HepG2 (cell line): Measurements from ENCODE around the gene DNAJB11. TPM values are rescaled to one million over a fixed set of nuclear protein-coding genes. Genes with fewer than 3 reads are reported as not detected.
A peak's percentile ranks its signal among the peaks of the same experiment; 100 is the strongest.

Experiments
- ARID2 ChIP-seq: sonication (generic); formaldehyde crosslinking; IDR thresholded peaks from 2 replicates; pipeline ENCODE4 v1.8.1; 2022; ENCODE audit warnings: mild to moderate bottlenecking, missing genetic modification reagents, borderline replicate concordance
- CAMTA2 ChIP-seq: sonication (generic); formaldehyde crosslinking; IDR thresholded peaks from 2 replicates; pipeline ENCODE4 v1.4.0; 2020; ENCODE audit warnings: mild to moderate bottlenecking, missing genetic modification reagents, borderline replicate concordance
- HNRNPK ChIP-seq: fragments of 200-400 bp; formaldehyde crosslinking; IDR thresholded peaks from 2 replicates; pipeline ENCODE4 v1.6.1; 2018; ENCODE audit warnings: low read length, low read depth, moderate library complexity, mild to moderate bottlenecking; ENCODE audit not compliant: poor library complexity, severe bottlenecking
- LCORL ChIP-seq, 2 experiments: fragments of 450-650 bp in 1 of 2; sonication (generic) in 1 of 2; formaldehyde crosslinking in 1 of 2; IDR thresholded peaks; 2 replicates each; pipeline versions ENCODE4 v1.5.0 to v1.6.1; 2017 to 2020; ENCODE audit warnings: antibody characterized with exemption in 1 of 2, missing genetic modification reagents in 1 of 2
- NFYB ChIP-seq: sonication (generic); formaldehyde crosslinking; IDR thresholded peaks from 2 replicates; pipeline ENCODE4 v1.4.0; 2020; ENCODE audit warnings: missing genetic modification reagents
- PPARG ChIP-seq: conservative IDR thresholded peaks from 2 replicates; pipeline ENCODE4 v1.6.1; 2016; ENCODE audit warnings: missing biosample characterization, missing genetic modification reagents
- RFXAP ChIP-seq: sonication (generic); formaldehyde crosslinking; IDR thresholded peaks from 2 replicates; pipeline ENCODE4 v1.4.0; 2020; ENCODE audit warnings: missing genetic modification reagents, borderline replicate concordance
- SNAI1 ChIP-seq: sonication (generic); formaldehyde crosslinking; IDR thresholded peaks from 2 replicates; pipeline ENCODE4 v1.5.0; 2020; ENCODE audit warnings: mild to moderate bottlenecking, missing genetic modification reagents, borderline replicate concordance
- XRCC5 ChIP-seq: fragments of 200-400 bp; formaldehyde crosslinking; optimal IDR thresholded peaks from 2 replicates; pipeline ENCODE3; 2017; ENCODE audit warnings: mild to moderate bottlenecking, low read length
- ZBTB8A ChIP-seq: sonication (generic); formaldehyde crosslinking; IDR thresholded peaks from 2 replicates; pipeline ENCODE4 v1.4.0; 2020; ENCODE audit warnings: mild to moderate bottlenecking, low read depth, missing genetic modification reagents, borderline replicate concordance
- ZNF441 ChIP-seq: sonication (generic); formaldehyde crosslinking; IDR thresholded peaks from 2 replicates; pipeline ENCODE4 v1.7.0; 2021; ENCODE audit warnings: missing genetic modification reagents, borderline replicate concordance
- ZNF468 ChIP-seq: sonication (generic); formaldehyde crosslinking; IDR thresholded peaks from 2 replicates; pipeline ENCODE4 v1.8.0; 2022; ENCODE audit warnings: mild to moderate bottlenecking, moderate library complexity, missing genetic modification reagents
- ZNF562 ChIP-seq: sonication (generic); formaldehyde crosslinking; IDR thresholded peaks from 2 replicates; pipeline ENCODE4 v1.8.0; 2022; ENCODE audit warnings: missing genetic modification reagents, borderline replicate concordance
- ZNF572 ChIP-seq: sonication (generic); formaldehyde crosslinking; IDR thresholded peaks from 2 replicates; pipeline ENCODE4 v1.5.1; 2020; ENCODE audit warnings: mild to moderate bottlenecking, missing genetic modification reagents
- ZNF598 ChIP-seq: sonication (generic); formaldehyde crosslinking; IDR thresholded peaks from 2 replicates; pipeline ENCODE4 v1.5.1; 2020; ENCODE audit warnings: mild to moderate bottlenecking, missing genetic modification reagents, borderline replicate concordance
- polyA plus RNA-seq, 8 experiments: library from polyadenylated mRNA; depleted of rRNA in 3 of 8; stranded (reverse) in 7 of 8; unstranded in 1 of 8; fragments of >200 nt; fragmentation: Illumina TruSeq in 4 of 8; extraction: Trizol in 4 of 8; gene quantifications; 2 replicates each; pipeline versions ENCODE4 v1.2.1 to v1.2.3, GENCODE V29; 2011 to 2016; ENCODE audit warnings: low read depth in 4 of 8, missing spikeins in 1 of 8, mixed read lengths in 1 of 8; ENCODE audit not compliant: insufficient read depth in 1 of 8
- total RNA-seq, 5 experiments: library from RNA; depleted of rRNA; stranded (reverse); fragments of >200 nt; fragmentation: Illumina TruSeq; extraction: Trizol; gene quantifications; 2 replicates each; pipeline ENCODE4 v1.2.3, GENCODE V29; 2016; ENCODE audit warnings: low read depth in 1 of 5
- TF ChIP-seq, protein P1 (sequence below): sonication (generic); formaldehyde crosslinking; IDR thresholded peaks from 2 replicates; pipeline ENCODE4 v1.9.0; 2022; ENCODE audit warnings: missing genetic modification reagents, mild to moderate bottlenecking, borderline replicate concordance
- TF ChIP-seq, protein P2 (sequence below): sonication (generic); formaldehyde crosslinking; IDR thresholded peaks from 2 replicates; pipeline ENCODE4 v1.5.1; 2020; ENCODE audit warnings: mild to moderate bottlenecking, missing genetic modification reagents, borderline replicate concordance
- TF ChIP-seq, protein P3 (sequence below): IDR thresholded peaks from 2 replicates; pipeline ENCODE4 v1.6.1; 2016; ENCODE audit warnings: mild to moderate bottlenecking, missing biosample characterization, missing genetic modification reagents
- TF ChIP-seq, protein P4 (sequence below): sonication (generic); formaldehyde crosslinking; IDR thresholded peaks from 2 replicates; pipeline ENCODE4 v1.5.0; 2020; ENCODE audit warnings: missing genetic modification reagents

The DNAJB11 gene
- total and polyA plus RNA-seq, 2 of the 13 experiments (the other 11 are each of a cell fraction or from before 2014, with no cell fraction given): 41.0 to 132 TPM

DNA sequence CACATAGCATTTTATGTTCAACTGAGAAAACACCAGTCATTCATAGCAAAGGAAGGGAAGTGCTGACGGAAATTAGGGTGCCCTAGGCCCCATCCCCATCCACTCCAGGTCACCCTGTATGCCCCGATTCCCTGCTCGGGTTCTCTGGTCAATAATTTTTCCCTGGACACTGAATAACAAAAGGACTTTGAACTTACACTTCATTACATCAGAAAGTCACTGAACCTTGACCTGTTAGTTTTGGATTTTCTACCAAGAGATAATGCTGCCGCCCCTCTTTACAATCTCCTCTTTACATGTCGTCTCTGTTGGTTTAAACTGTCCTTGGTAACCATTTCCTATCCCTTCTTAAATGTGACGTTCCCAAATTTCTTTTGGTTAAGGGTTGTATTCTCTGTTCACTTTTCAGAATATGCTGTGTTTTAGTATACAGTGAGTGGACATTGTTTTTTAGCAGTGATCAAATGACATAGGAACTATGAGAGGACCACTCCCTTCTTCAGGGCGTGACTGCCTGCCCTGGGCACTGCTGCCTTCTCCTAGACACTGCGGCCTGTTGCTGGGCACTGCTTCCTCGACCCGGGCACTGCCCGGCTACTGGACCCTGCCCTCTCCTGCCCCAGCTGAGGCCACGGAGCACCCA, 28.7 kb downstream of the DNAJB11 start (continued):
- TF ChIP-seq ZNF468 (CRISPR knock-in tag) (no peak), ZNF562 (no peak), LCORL (IDR thresholded peaks at IDR 0.05) (peak; percentile 94), LCORL (CRISPR knock-in tag; IDR thresholded peaks at IDR 0.05) (peak; percentile 94), RFXAP (CRISPR knock-in tag) (no peak), CAMTA2 (no peak), ZBTB8A (CRISPR knock-in tag) (no peak), ZNF441 (CRISPR knock-in tag) (no peak), PPARG (CRISPR knock-in tag) (peak; percentile 88), SNAI1 (no peak), ARID2 (no peak; the same call in 1 of the 2 replicates), XRCC5 (no peak), HNRNPK (no peak), ZNF598 (CRISPR knock-in tag) (0 out of 2 replicates have a peak, but pooled peaks have one; percentile 47), ZNF572 (CRISPR knock-in tag) (no peak), NFYB (CRISPR knock-in tag) (no peak)
- TF ChIP-seq, protein P1, sequence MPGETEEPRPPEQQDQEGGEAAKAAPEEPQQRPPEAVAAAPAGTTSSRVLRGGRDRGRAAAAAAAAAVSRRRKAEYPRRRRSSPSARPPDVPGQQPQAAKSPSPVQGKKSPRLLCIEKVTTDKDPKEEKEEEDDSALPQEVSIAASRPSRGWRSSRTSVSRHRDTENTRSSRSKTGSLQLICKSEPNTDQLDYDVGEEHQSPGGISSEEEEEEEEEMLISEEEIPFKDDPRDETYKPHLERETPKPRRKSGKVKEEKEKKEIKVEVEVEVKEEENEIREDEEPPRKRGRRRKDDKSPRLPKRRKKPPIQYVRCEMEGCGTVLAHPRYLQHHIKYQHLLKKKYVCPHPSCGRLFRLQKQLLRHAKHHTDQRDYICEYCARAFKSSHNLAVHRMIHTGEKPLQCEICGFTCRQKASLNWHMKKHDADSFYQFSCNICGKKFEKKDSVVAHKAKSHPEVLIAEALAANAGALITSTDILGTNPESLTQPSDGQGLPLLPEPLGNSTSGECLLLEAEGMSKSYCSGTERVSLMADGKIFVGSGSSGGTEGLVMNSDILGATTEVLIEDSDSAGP (CRISPR knock-in tag): peak; percentile 78; the same call in 1 of the 2 replicates
- TF ChIP-seq, protein P2, sequence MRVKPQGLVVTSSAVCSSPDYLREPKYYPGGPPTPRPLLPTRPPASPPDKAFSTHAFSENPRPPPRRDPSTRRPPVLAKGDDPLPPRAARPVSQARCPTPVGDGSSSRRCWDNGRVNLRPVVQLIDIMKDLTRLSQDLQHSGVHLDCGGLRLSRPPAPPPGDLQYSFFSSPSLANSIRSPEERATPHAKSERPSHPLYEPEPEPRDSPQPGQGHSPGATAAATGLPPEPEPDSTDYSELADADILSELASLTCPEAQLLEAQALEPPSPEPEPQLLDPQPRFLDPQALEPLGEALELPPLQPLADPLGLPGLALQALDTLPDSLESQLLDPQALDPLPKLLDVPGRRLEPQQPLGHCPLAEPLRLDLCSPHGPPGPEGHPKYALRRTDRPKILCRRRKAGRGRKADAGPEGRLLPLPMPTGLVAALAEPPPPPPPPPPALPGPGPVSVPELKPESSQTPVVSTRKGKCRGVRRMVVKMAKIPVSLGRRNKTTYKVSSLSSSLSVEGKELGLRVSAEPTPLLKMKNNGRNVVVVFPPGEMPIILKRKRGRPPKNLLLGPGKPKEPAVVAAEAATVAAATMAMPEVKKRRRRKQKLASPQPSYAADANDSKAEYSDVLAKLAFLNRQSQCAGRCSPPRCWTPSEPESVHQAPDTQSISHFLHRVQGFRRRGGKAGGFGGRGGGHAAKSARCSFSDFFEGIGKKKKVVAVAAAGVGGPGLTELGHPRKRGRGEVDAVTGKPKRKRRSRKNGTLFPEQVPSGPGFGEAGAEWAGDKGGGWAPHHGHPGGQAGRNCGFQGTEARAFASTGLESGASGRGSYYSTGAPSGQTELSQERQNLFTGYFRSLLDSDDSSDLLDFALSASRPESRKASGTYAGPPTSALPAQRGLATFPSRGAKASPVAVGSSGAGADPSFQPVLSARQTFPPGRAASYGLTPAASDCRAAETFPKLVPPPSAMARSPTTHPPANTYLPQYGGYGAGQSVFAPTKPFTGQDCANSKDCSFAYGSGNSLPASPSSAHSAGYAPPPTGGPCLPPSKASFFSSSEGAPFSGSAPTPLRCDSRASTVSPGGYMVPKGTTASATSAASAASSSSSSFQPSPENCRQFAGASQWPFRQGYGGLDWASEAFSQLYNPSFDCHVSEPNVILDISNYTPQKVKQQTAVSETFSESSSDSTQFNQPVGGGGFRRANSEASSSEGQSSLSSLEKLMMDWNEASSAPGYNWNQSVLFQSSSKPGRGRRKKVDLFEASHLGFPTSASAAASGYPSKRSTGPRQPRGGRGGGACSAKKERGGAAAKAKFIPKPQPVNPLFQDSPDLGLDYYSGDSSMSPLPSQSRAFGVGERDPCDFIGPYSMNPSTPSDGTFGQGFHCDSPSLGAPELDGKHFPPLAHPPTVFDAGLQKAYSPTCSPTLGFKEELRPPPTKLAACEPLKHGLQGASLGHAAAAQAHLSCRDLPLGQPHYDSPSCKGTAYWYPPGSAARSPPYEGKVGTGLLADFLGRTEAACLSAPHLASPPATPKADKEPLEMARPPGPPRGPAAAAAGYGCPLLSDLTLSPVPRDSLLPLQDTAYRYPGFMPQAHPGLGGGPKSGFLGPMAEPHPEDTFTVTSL: peak; percentile 72; the same call in 1 of the 2 replicates
- TF ChIP-seq, protein P3, sequence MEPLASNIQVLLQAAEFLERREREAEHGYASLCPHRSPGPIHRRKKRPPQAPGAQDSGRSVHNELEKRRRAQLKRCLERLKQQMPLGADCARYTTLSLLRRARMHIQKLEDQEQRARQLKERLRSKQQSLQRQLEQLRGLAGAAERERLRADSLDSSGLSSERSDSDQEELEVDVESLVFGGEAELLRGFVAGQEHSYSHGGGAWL (CRISPR knock-in tag): no peak
- TF ChIP-seq, protein P4, sequence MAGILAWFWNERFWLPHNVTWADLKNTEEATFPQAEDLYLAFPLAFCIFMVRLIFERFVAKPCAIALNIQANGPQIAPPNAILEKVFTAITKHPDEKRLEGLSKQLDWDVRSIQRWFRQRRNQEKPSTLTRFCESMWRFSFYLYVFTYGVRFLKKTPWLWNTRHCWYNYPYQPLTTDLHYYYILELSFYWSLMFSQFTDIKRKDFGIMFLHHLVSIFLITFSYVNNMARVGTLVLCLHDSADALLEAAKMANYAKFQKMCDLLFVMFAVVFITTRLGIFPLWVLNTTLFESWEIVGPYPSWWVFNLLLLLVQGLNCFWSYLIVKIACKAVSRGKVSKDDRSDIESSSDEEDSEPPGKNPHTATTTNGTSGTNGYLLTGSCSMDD (CRISPR knock-in tag): no peak
